Stimulated activated CD4-positive, alpha-beta T cell treated with anti-CD3 and anti-CD28 coated beads, Interleukin-15, amount 100 ng/mL, for 48 hours (primary cell): Measurements from ENCODE around the gene RGS3.
"Not testable (repeated sequence)": the region's sequence is repeated elsewhere in the genome, so short reads cannot be mapped to it uniquely, and the experiment has no call there.

ENCODE experiments used
- DNase-seq, 2 donors: peaks; one replicate each; pipeline ENCODE4 v3.0.0-alpha.2; 2020; ENCODE audit warnings: low read depth in 2 of 2

Gene RGS3

GRCh38 chr9:113488490-113488889 is 25.0 kb downstream of the RGS3 start:
- no peak for DNase-seq

GRCh38 chr9:113491147-113491546 is 27.6 kb downstream of the RGS3 start:
- DNase-seq = not testable (repeated sequence)

GRCh38 chr9:113492343-113493202 is 29.0 kb downstream of the RGS3 start:
- no peak for DNase-seq

GRCh38 chr9:113493203-113493520 is 29.6 kb downstream of the RGS3 start:
- no peak for DNase-seq

GRCh38 chr9:113495526-113495925 is 32.0 kb downstream of the RGS3 start:
- no peak for DNase-seq

- DNase-seq = no peak
Observed at GRCh38 chr9:113497051-113497450, 33.5 kb downstream of the RGS3 start.

GRCh38 chr9:113499153-113499875 is 35.8 kb downstream of the RGS3 start:
- no peak for DNase-seq

GRCh38 chr9:113499876-113500497 is 36.5 kb downstream of the RGS3 start:
- no peak for DNase-seq

- no peak for DNase-seq
Observed at GRCh38 chr9:113501129-113501686, 37.7 kb downstream of the RGS3 start.

GRCh38 chr9:113501852-113502251 is 38.3 kb downstream of the RGS3 start:
- DNase-seq = no peak

- DNase-seq = no peak
Observed at GRCh38 chr9:113502427-113503034, 39.0 kb downstream of the RGS3 start.

GRCh38 chr9:113503131-113503541 is 39.6 kb downstream of the RGS3 start:
- DNase-seq = no peak

GRCh38 chr9:113503613-113504211 is 40.2 kb downstream of the RGS3 start:
- DNase-seq = no peak

- DNase-seq = no peak
Observed at GRCh38 chr9:113504725-113505590, 41.4 kb downstream of the RGS3 start.

- DNase-seq = no peak
Observed at GRCh38 chr9:113506090-113506589, 42.6 kb downstream of the RGS3 start.

GRCh38 chr9:113507256-113507655 is 43.7 kb downstream of the RGS3 start:
- DNase-seq = no peak

GRCh38 chr9:113508111-113508749 is 44.7 kb downstream of the RGS3 start:
- no peak for DNase-seq

GRCh38 chr9:113509463-113509862 is 45.9 kb downstream of the RGS3 start:
- DNase-seq = no peak

- no peak for DNase-seq
Observed at GRCh38 chr9:113511047-113511521, 47.6 kb downstream of the RGS3 start.
